HL-60/S4 (cell line): Measurements from ENCODE around the gene ITGA3.

ENCODE experiments used
- in situ Hi-C: fragments of 300-500 bp; cut with MboI; formaldehyde crosslinking; loops from 2 replicates; pipeline ENCODE4 v1.14.3; 2022; ENCODE audit warnings: low sequenced_read_pairs

Gene ITGA3

GRCh38 chr17:50066995-50067394 is 11.1 kb downstream of the ITGA3 start:
- in situ Hi-C loops = no loop called here

- in situ Hi-C loops = no loop called here
Measured at GRCh38 chr17:50067996-50068395, 12.1 kb downstream of the ITGA3 start.

GRCh38 chr17:50070908-50071680 is 15.2 kb downstream of the ITGA3 start:
- in situ Hi-C loops = no loop called here

GRCh38 chr17:50071692-50072091 is 15.8 kb downstream of the ITGA3 start:
- in situ Hi-C loops = no loop called here

- in situ Hi-C loops = no loop called here
Measured at GRCh38 chr17:50072130-50072529, 16.2 kb downstream of the ITGA3 start.

- in situ Hi-C loops = no loop called here
Measured at GRCh38 chr17:50072925-50073324, 17.0 kb downstream of the ITGA3 start.

GRCh38 chr17:50074227-50074626 is 18.3 kb downstream of the ITGA3 start:
- in situ Hi-C loops = no loop called here

- in situ Hi-C loops = no loop called here
Measured at GRCh38 chr17:50075446-50076032, 19.6 kb downstream of the ITGA3 start.

GRCh38 chr17:50076221-50076590 is 20.3 kb downstream of the ITGA3 start:
- in situ Hi-C loops = no loop called here

GRCh38 chr17:50076591-50077235 is 20.8 kb downstream of the ITGA3 start:
- in situ Hi-C loops = no loop called here

- in situ Hi-C loops = no loop called here
Measured at GRCh38 chr17:50078430-50078829, 22.5 kb downstream of the ITGA3 start.

- in situ Hi-C loops = loop anchor here (10.0 kb wide), 1 partner anchor 205 kb away; no protein-coding TSS in a partner anchor
Measured at GRCh38 chr17:50079334-50080095, 23.6 kb downstream of the ITGA3 start.

- in situ Hi-C loops = loop anchor here (10.0 kb wide), 1 partner anchor 205 kb away; no protein-coding TSS in a partner anchor
Measured at GRCh38 chr17:50080096-50080480, 24.2 kb downstream of the ITGA3 start.

GRCh38 chr17:50080827-50081226 is 24.9 kb downstream of the ITGA3 start:
- in situ Hi-C loops = loop anchor here (10.0 kb wide), 1 partner anchor 206 kb away; no protein-coding TSS in a partner anchor

GRCh38 chr17:50081757-50082156 is 25.8 kb downstream of the ITGA3 start:
- in situ Hi-C loops = loop anchor here (10.0 kb wide), 1 partner anchor 207 kb away; no protein-coding TSS in a partner anchor

- in situ Hi-C loops = loop anchor here (10.0 kb wide), 1 partner anchor 213 kb away; no protein-coding TSS in a partner anchor
Measured at GRCh38 chr17:50087246-50087911, 31.5 kb downstream of the ITGA3 start.

- in situ Hi-C loops = loop anchor here (10.0 kb wide), 1 partner anchor 213 kb away; no protein-coding TSS in a partner anchor
Measured at GRCh38 chr17:50087912-50088405, 32.0 kb downstream of the ITGA3 start.

GRCh38 chr17:50088952-50089825 is 33.3 kb downstream of the ITGA3 start:
- in situ Hi-C loops = loop anchor here (10.0 kb wide), 1 partner anchor 214 kb away; no protein-coding TSS in a partner anchor

- in situ Hi-C loops = loop anchor here (5.0 kb wide), 1 partner anchor 63 kb away; no protein-coding TSS in a partner anchor
Measured at GRCh38 chr17:50090071-50090470, 34.2 kb downstream of the ITGA3 start.
